ENCODE results near the gene KLHDC8A.
A peak's percentile ranks its signal among the peaks of the same experiment; 100 is the strongest.

Gene KLHDC8A

DNA sequence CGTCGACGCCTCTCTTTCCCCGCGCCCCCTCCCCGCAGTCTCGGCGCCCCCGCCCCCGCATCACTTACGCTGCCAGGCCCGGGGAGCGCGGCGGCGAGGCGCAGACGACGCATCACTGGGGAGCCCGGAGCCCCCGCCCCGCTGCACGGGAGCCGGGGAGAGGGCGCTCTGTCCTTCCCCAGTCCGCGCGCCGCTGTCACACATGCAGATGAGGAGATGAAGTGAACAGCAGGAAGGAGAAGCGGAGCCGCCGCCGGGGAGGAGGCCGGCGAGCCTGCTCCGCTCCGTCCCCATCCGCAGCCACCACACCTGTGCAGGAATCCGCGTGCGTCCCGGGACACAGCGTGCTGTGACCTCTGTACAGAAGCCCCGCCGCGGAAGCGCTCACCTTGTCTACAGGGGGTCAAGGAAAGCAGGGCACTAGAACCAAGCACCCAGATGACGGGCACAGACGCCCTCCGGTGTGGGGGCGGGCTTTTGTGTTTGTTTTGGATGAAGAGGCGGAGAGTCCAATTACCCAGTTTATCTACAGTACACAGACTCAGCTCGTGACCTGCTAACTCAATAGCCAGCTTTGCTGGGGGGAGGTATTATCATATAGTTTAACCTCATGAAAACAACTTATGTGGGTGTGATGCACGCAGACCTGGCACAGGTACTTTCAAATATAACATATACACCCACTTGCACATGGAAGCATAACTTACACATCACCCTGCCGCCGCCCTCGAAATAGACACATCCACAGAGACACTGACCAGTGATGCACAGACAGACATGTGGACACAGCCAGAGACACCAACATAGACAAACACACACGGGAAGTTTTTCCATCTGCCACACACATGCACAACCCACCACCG is 12.4 kb downstream of the KLHDC8A start:
- no peak for DNase-seq (ENCODE audit: low spot score)

DNA sequence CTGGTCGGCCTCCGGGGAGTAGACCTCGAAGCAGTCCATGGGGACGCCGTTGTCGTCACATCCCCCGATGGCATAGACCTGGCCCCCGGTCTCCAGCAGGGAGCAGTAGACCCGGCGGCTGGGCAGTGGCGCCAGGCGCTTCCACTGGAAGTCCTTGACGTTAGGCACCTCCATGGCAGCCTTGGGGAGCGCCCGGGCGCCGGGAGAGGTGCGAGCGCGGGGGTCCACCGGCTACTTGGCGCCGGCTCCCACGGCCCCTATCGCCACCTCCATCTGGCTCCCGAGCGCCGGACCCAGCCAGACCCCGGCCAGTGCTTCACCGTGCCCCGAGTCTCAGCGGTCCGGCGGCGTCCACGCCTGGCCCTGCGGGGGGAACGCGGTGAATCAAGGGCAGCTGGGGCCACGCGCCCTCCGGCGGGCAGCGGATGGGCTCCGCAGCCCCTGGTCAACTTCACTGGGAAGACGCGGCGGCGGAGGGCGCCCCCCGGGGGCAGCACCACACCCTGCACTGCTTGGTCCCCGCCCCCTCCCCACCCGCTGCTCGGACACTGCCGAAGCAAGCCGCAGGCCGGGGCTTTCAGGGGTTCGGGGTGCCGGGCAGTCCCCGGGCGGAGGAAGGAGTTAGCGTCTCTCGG is 13.2 kb downstream of the KLHDC8A start:
- DNase-seq (ENCODE audit: low spot score), result no peak

DNA sequence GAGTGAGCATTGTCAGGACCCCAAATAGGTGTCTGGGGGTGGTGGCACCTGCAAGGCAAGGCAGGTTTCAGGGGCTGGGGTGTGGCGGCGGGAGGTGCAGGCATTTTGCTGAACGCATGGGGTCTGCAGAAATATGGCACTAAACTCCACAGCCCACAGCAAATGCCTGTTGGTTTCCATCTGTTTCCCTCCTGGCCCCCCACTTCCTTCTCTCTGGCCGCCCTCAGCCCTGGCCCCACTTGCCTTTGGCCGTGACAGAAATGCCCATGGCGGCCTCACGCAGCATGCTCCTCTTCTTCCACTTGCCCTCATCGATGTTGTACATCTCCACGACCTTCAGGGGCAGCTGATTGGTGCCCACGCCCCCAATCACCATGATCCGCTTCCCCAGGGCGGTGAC is 13.7 kb downstream of the KLHDC8A start:
- no peak for DNase-seq (ENCODE audit: low spot score)

DNA sequence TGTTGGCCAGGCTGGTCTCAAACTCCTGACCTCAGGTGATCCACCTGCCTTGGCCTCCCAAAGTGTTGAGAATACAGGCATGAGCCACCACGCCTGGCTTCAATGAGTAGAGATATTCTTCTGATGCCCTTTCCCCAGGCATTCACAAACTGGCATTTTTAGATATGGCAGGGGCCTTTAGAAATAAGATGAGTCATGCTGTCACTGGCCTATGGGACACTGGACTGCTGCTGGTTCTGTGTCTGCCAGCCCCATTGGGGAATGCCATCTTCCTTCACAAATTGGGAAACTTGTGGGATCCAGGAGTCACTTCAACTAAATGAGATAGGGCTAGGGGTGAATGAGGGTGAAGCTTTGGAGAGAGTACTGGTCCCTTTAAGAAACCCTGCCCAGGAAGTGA is 16.0 kb downstream of the KLHDC8A start:
- no peak for DNase-seq (ENCODE audit: low spot score)

DNA sequence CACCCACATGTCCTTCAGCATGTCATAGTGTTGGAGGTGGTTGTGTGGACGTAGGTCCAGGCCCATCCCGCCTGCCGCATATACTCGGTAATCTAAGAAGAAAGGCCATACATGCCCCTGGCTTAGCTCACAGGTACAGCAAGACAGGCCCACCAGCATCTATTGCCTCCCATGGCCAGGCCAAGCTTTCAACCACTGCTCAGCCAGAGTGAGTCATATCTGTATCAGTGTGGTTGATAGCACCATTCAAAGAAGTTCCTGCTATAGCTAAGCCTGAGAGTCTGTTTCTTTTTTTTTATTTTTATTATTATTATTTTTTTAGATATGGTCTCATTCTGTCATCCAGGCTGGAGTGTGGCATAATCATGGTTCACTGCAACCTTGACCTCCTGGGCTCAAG is 17.0 kb downstream of the KLHDC8A start:
- no peak for DNase-seq (ENCODE audit: low spot score)

DNA sequence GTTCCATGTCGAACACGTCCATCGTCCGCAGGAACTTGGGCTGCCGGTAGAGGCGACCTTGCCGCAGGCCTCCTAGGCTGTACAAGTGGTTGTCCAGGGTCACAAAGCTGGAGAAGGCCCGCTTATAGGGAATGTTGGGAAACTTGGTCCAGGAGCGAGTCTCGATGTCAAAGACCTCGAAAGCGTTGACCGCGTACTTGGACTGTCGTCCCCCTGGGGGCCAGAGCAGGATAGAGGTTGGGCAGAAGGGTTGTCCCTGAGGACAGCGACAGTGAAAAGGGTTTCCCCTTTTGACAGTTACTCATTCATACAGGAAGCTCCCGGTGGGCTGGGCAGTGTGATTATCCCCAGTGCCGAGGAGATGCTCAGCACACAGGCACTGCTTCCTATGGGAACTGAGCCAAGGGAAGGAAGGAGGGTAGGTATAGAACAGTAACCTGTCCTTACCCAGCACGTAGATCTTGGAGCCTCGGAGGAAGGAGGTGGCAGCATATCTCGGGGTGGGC is 17.5 kb downstream of the KLHDC8A start:
- DNase-seq (ENCODE audit: low spot score), result no peak

DNA sequence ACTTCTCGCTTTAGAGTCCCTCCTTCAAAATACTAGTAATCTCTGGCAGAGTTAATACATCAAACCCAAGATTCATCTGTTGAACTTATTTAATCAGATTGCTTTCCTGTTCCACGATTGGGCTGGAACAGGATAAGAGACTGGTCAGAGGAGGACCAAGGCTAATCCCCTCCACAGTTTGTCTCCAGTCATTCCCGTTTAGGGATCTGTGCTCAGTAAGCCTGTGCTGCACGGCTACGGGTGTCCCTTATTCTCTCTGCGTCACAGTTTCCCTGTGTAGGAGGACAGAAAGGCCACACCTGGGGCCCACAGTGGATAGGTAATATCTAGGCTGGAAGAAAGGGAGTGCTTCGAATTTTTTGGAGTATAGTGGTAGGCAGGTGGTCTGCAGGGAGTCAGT is 18.7 kb downstream of the KLHDC8A start:
- no peak for DNase-seq (ENCODE audit: low spot score)

DNA sequence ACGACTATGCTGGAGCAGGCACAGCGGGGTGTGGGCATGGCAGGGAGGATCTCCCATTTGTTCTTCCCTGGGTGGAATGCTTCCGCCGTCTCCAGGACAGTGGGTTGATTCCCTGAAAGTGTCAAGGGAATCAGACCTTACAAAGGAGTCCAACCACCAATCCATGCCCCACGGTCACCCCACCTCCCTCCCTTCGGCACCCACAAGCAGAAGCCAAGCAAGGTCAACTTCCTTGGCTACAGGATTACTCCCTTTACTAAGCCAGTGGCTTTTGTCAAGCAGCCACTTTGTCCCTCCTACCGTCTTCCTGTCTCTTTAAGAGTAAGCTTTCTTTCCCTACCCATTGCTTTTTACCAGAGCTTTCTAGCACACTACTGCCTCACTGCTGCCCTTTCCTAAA is 19.2 kb downstream of the KLHDC8A start:
- no peak for DNase-seq (ENCODE audit: low spot score)

DNA sequence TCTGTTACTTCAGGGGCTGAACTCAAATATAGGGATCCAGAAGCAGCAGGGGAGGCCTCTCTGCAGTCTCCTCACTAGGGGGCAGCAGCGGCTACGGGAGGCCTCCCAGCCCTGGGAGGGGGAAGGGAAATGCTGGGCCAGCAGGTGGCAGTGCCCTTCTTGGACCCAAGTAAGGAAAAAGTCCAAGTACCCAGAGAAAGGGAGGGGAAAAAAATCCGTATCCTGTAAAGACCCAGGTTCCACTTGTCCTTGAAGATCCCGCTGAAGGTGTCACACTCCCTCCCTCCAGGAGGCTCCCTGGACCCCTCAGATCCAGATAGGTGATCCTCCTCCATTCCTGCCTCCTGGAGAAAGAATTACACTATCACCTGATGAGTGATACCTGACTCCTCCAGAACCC is 21.0 kb downstream of the KLHDC8A start:
- peak; percentile 86 for DNase-seq (ENCODE audit: low spot score)

DNA sequence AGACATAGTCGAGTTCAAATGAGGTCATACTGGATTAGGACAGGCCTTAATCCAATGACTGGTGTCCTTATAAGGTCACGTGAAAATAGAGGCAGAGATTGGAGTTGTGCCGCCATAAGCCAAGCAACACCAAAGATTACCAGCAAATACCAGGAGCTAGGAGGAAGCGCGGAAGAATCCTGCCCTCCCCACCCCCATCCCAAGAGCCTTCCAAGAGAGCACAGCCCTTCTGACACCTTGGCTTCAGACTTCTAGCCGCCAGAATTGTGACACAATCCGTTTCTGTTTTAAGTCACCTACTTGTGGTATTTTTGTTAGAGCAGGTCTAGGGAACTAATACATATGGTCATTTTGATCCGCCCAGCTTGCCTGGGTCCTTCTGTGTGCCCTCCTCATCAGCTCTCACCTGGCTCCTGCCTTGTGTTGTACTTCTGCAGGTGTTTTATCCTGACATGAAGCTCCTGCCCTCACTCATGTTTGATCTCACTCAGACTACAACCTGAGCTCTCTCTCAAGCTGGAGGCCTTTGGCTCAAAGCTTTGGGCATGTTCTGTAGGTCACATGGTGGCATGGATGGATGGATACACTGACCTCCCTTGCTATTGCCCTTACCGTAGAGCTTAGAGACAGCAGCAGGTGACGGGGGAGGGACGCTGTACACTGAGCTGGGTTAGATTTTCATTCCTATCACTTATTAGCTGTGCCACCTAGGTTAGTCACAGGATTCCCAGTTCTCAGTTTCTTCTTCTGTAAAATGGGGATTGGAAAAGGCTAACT is 24.5 kb downstream of the KLHDC8A start:
- DNase-seq (ENCODE audit: low spot score), result no peak

DNA sequence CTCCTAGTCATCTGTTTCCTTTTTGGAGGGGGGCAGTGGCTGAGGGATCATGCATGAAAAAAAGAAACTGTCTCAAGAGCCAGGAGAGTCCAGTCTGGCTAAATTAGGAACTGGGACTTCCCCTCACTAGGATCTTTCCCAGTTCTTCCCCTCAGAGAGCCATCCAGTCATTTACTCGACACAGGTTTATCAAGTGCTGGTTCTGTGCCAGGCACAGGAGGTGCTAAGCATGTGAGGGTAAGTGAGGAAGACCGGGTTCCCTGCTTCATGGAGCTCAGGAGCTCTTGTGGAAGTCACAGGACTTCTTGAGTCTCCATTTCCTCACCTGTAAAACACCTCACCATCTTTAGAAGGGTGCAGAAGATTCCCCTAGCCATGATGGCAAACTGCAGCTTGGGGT is 26.6 kb downstream of the KLHDC8A start:
- no peak for DNase-seq (ENCODE audit: low spot score)

DNA sequence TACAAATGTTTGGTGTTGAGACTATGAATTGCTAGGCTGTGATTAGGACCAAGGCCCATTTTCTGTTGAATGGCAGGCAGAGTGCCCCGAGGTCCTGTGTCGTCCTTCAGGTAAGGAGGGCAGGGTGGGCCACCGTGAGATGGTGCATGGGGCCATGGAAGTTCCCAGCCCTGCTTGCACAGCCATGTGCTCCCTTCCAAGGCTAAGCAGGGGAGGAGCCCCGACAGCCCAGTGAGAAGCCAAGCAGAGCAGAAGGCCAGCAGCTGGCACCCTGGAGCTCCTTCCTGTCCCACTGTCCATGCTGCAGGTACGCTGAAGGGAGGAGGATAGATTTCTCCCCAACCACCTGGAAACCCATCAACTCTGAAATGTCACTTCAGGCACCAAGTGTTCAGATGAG is 27.0 kb downstream of the KLHDC8A start:
- DNase-seq (ENCODE audit: low spot score), result no peak

DNA sequence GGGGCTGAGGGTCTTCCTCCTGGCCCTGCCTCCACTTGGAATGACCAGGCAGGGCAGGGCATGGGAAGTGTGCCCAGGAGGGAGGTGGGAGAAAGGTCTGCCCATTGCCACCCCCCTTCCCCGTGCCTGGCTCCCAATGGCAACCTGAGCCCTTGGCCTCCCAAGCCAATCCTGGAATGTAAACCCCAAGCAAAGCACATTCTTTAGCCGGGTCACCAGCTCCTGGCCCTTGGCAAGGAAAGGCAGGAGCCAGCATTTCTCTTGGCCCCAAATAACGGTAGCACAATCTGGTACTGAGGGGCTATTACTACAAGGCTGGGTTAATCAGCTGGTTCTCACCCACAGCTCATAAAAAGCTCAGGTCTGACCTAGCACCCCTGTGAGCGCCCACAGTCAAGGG is 28.2 kb downstream of the KLHDC8A start:
- no peak for DNase-seq (ENCODE audit: low spot score)

DNA sequence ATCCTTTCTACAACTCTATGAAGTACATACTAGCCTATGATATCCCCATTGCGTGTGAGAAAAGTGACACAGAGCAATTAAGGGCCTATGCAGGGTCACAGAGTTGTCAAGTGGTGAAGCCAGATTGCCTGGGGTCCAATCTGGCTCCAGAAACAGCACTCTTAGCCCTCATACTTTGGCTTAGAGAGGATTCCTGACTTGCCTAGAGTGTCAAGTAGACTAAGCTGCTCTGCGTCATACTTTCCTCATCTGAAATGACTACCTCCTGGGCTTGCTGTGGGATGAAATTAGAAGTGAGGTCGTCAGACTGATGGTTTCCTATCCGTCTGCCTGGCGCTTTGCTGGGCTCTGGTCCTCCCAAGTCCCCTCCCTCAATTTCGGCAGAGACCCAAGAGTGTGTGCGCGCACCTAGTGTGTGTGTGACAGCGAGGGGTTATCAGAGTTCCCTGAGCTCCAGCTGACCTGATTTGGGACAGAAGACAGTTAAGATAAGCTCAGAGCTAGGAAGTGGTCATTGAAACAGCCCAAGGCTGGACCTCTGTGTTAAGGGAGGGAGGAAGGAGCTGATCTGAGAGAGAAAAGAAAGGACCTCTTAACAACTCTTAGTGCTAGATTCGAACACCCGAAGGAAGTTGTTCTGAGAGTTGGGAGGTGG is 29.8 kb downstream of the KLHDC8A start:
- DNase-seq (ENCODE audit: low spot score), result no peak

DNA sequence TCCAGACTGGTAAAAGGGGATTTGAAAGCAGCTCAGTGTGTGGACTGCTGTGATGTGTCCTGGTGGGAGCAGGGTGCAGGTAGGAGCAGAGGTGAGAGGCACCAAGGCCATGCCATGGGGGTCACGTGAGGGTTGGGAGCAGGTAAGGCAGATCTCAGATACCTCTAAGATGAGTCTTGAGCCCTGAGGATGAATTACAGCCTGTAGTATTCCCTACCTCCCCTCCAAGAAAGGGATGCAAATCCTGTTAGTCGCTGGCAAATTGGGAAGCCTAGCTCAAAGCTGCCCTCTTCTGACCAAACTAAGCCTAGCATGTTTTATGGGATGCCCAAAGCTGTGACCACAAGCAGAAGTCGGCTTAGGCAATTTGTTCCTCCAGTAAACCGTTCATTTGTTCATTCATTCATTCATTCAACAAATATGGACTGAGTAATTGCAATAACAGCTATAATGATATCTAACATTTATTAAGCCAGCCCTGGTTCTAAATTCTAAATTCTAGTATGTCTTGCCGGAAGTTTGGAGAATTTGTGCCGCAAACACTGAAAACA is 31.3 kb downstream of the KLHDC8A start:
- DNase-seq (ENCODE audit: low spot score), result peak; percentile 78

DNA sequence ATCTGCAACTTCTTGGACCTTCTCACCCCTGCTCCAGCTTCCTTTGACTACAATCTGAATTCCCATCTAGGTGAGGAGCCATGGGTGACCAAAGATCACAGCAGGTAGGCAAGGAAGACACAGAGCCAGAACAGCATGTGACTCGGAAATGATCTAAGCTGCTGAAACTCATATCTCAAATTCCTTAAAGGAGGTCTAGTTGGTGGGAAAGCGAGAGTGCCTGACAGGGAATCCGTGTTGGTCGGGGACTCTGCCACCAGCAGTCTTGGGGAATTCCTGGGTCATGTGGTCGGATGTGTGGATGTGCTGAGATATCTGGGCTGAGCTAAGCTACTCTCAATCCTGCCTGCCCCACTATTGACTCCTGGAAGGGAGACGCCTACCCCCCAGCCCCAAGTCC is 31.9 kb downstream of the KLHDC8A start:
- DNase-seq (ENCODE audit: low spot score), result no peak

DNA sequence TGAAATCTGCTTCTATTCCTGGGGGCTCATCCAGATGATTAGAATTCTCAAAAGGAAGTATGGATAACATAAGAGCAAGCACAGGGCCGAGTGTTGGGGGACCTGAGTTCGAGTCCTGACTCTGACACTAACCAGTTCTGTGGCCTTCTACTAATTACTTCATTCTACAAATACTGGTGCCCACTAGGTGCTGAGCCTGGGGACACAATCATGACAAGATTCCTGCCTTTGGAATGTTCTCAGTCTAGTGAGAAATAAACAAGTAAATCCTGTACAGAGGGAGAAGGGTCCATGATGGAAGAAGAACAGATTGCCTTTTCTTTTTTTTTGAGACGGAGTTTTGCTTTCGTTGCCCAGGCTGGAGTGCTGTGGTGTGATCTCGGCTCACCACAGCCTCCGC is 32.9 kb downstream of the KLHDC8A start:
- no peak for DNase-seq (ENCODE audit: low spot score)

DNA sequence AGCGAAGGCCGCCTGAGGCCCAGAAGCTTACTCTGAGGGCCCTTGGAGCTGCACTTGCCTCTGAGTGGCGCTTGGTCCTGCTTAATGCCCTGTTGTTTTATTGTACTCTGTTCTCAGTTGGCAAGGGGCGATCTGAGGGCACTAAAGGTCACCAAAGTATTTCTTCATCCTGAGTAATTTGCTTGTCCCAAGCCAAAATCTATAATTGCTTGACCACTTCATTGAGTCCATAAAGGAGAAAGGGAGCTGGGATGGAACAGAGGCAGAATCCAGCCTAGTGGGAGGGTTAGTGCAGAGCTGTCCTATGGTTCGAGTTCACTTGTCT is 34.8 kb downstream of the KLHDC8A start:
- no peak for DNase-seq (ENCODE audit: low spot score)

DNA sequence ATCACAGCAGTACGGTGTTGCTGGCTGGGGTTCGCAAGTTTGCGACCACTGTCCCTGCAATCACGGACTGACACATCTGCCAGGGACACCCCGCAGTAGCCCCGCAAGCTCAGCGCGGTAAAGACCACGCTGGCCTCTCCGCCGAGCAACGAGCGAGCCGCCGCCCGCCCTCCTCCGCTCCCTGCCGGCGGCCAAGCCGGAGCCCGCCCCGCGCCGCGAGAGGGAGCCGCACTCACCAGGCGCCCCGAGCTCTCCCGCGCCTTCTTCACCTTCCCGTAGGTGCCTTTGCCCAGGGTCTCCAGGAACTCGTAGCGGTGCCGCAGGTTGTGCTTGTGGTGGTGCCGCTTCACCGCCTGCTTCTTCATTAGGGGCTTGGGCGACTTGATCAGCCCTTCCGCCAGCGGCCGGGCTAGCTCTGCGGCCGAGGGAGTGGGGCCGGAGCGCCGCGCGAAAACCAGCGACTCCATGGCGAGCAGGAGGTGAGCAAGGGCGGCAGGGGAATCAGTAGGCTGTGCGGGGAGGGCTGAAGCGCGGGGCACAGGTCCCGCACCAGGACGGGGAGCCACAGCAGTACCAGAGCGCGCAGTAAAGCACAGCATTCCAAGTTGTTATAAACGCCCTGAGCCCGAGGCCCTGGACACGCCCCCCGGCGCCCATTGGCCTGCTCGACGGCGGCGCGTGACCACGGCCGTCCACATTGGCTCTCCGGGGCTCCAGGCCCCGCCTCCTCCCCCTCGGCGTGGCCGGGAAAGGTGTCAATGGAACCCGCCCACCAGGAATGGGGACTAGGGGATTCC is 35.4 kb downstream of the KLHDC8A start, which contains the start of gene NUAK2:
Gene NUAK2 (minus strand): TSS at position 584 of the 797 bp plus-strand sequence. CDS start 117 bp downstream, at position 467.
- peak; percentile 90 for DNase-seq (ENCODE audit: low spot score)

DNA sequence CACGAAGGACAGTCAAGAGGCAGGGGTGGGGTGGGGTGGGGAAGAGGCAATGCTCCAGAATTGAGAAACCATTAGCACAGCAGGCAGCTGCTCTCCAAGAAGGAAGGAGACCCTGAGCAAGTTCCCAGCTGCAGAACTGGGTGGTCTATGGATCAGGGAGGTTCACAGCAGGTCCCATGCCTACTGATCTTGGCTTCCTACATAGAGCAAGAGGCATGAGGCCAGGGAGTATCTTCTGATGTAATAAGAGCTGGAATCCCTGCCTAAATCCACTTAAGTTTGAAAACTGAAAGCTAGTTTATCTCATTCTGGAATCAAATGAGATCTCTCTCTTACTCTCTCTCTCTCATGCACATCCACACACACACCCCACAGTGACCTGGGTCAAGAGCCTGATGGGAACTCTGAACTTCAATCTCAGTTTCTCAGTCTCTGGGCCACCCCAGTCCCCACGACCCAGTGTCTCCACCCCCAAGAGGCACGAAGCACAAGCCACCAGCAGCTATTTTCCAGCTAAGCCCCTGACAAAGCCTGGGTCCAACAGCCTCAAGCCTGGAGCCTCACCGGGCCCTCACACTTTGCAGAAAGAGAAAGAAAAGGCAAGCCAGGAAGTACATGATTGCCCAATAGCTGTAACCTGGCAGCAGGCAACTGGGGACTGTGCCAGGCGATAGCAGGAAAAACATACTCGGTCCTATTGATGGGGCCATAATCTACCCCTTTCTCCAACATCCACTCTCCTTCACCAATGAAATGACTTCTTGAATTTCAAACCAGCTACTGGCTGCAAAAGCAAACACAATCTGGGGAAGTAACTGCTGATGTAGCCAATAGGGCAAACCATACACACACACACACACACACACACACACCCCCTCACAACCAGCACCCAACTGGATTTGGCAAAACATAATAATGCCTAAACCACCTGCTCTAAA is 37.4 kb downstream of the KLHDC8A start:
- no peak for DNase-seq (ENCODE audit: low spot score)
